Adrenal gland (tissue), 19 donors: ENCODE measurements around the gene OR2A5. TPM values are rescaled to one million over a fixed set of nuclear protein-coding genes. Genes with fewer than 3 reads are reported as not detected.
A peak's percentile ranks its signal among the peaks of the same experiment; 100 is the strongest.

Source experiments
- DNase-seq, 7 donors: peaks; one replicate each; pipeline ENCODE4 v3.0.0-alpha.2; 2019 to 2020
- H3K27ac ChIP-seq, 5 donors: fragments of 200-600 bp; sonication (generic) in 4 of 5; 1 replicate in 3 of 5; 2 replicates in 2 of 5; pipeline versions ENCODE4 v1.5.1 to v1.8.0; 2016 to 2020; ENCODE audit warnings: mild to moderate bottlenecking in 1 of 5
- H3K27me3 ChIP-seq: fragments of 200-600 bp; 2 replicates; pipeline ENCODE4 v1.8.0; 2021
- H3K36me3 ChIP-seq, 2 donors: fragments of 200-600 bp; replicated peaks in 1 of 2; 1 replicate in 1 of 2; 2 replicates in 1 of 2; pipeline versions ENCODE4 v1.5.1 to v1.8.0; 2018 to 2022
- H3K4me1 ChIP-seq, 2 donors: fragments of 200-600 bp; replicated peaks in 1 of 2; 1 replicate in 1 of 2; 2 replicates in 1 of 2; pipeline versions ENCODE4 v1.5.1 to v1.8.0; 2018 to 2021
- H3K4me3 ChIP-seq, 4 donors: fragments of 200-600 bp; sonication (generic) in 3 of 4; one replicate each; pipeline ENCODE4 v1.5.1; 2016 to 2018
- H3K9me3 ChIP-seq, 3 donors: fragments of 200-600 bp; sonication (generic) in 1 of 3; replicated peaks in 1 of 3; 1 replicate in 2 of 3; 2 replicates in 1 of 3; pipeline versions ENCODE4 v1.5.1 to v1.8.0; 2016 to 2021
- CTCF ChIP-seq, 6 experiments: fragments of 450-650 bp in 4 of 6; fragments of 200-600 bp in 2 of 6; sonication (generic) in 1 of 6; IDR thresholded peaks; 1 replicate in 5 of 6; 2 replicates in 1 of 6; pipeline versions ENCODE4 v1.5.1 to v1.8.0; 2016 to 2021; ENCODE audit warnings: antibody characterized with exemption in 6 of 6, mild to moderate bottlenecking in 2 of 6, moderate library complexity in 1 of 6
- POLR2A ChIP-seq, 2 donors: fragments of 450-650 bp; IDR thresholded peaks; one replicate each; pipeline ENCODE4 v1.6.1; 2017; ENCODE audit warnings: antibody characterized with exemption in 2 of 2, mild to moderate bottlenecking in 2 of 2, moderate library complexity in 1 of 2
- WGBS, 4 donors: extraction: QIAGEN DNeasy Blood & Tissue Kit in 2 of 4; methylation state at CpG; one replicate each; pipeline versions ENCODE4 v1.1.5 to v1.1.7; 2013 to 2017; 5-methylcytosine and 5-hydroxymethylcytosine counted together
- intact Hi-C, 2 donors: fragments of 100-400 bp; cut with DNase I; formaldehyde crosslinking; loops; one replicate each; pipeline versions ENCODE4 v1.14.1 to v1.15.0; 2022 to 2023
- long read RNA-seq, 10 donors: library from polyadenylated mRNA in 3 of 10; unstranded in 2 of 10; stranded (forward) in 1 of 10; transcript quantifications; one replicate each; pipeline ENCODE4 v2.0.0 and lab custom pipeline, GENCODE V29; 2021 to 2026
- polyA plus RNA-seq, 3 donors: library from polyadenylated mRNA; stranded (reverse); fragments of 200-250 nt in 2 of 3; fragments of 350-450 nt in 1 of 3; fragmentation: Illumina TruSeq in 1 of 3; extraction: RNeasy Lipid Tissue Mini Kit (QIAGEN cat#74804) in 1 of 3; gene quantifications; one replicate each; pipeline ENCODE4 v1.2.3, GENCODE V29; 2013 to 2014
- total RNA-seq, 9 donors: library from RNA; depleted of rRNA in 4 of 9; stranded (reverse); fragments of >200 nt in 4 of 9; fragments of 120-200 nt in 1 of 9; fragmentation: NEBNext Ultra II Directional in 1 of 9; extraction: Animal tissue kit (Norgen Biotek cat#: 25700) in 1 of 9; gene quantifications; one replicate each; pipeline versions ENCODE4 v1.1.0 to v1.2.4, GENCODE V29; 2013 to 2023
- donor health status: healthy with polysubstance abuse.
- donor health status: Bipolar disorder and iron deficiency.
- donor health status: DM: yes; HTN: yes; CAD: no.
- donor health status: DM: no; HTN: no; CAD: no.
- donor health status: DM: no; HTN: no; CAD: no.
- donor health status: DM: yes; HTN: yes; CAD: no.

The OR2A5 gene
- total RNA-seq (under 1 TPM in 1 of 9 donors, not detected in 8; under 0.01 TPM), polyA plus RNA-seq (not detected)
- long read RNA-seq, donor 1: 0 reads
- long read RNA-seq, donor 2: 0 reads
- long read RNA-seq, donor 3: 0 reads
- long read RNA-seq, donor 4: 0 reads
- long read RNA-seq, donor 5: 0 reads
- long read RNA-seq, donor 6: 0 reads
- long read RNA-seq, donor 7: 0 reads
- long read RNA-seq, donor 8: 0 reads
- long read RNA-seq, donor 9: 0 reads
- long read RNA-seq, donor 10: 0 reads

- Histone ChIP-seq H3K27ac (no peak within 1 kb of the TSS), H3K4me3 (no peak within 1 kb of the TSS), H3K4me1 (no peaks in the 10 kb centered on the region), H3K27me3 (no peaks in the 10 kb centered on the region), H3K36me3 (no peaks in the 10 kb centered on the region), H3K9me3 (no peaks in the 10 kb centered on the region)
- TF ChIP-seq CTCF (IDR thresholded peaks at IDR 0.05) (no peak), POLR2A (IDR thresholded peaks at IDR 0.05) (no peak)
- intact Hi-C loops: no loop called here
- DNase-seq: no peak
- WGBS, 4 donors: 57 to 66% (median 61%) methylated on average over 1 of the region's 1 CpG
Measured at GRCh38 chr7:144048648-144049047, at the start of gene OR2A5. TSS of gene OR2A5 (plus strand) at chr7:144048948. CDS start at chr7:144050402, 1,454 bp downstream.

- DNase-seq: no peak
- intact Hi-C loops: no loop called here
- H3K27ac ChIP-seq: no peak within 1 kb of the TSS
- H3K4me3 ChIP-seq: no peak within 1 kb of the TSS
- no peaks in the 10 kb centered on the region for H3K4me1 ChIP-seq
- no peaks in the 10 kb centered on the region for H3K36me3 ChIP-seq
- no peaks in the 10 kb centered on the region for H3K27me3 ChIP-seq
- TF ChIP-seq POLR2A (IDR thresholded peaks at IDR 0.05) (no peak), CTCF (IDR thresholded peaks at IDR 0.05) (no peak)
- H3K9me3 ChIP-seq: no peaks in the 10 kb centered on the region
- WGBS, 4 donors: 88 to 92% (median 91%) methylated on average over 4 of the region's 4 CpGs
Measured at GRCh38 chr7:144000020-144000419, 48.7 kb upstream of the OR2A5 start, which contains the start of gene OR6B1. TSS of gene OR6B1 (plus strand) at chr7:144000320. CDS start at chr7:144003997, 3,677 bp downstream.

- intact Hi-C loops: no loop called here
- no peak for DNase-seq
- Histone ChIP-seq H3K4me1 (no peaks in the 10 kb centered on the region), H3K27me3 (no peaks in the 10 kb centered on the region), H3K36me3 (no peaks in the 10 kb centered on the region), H3K4me3 (no peak overlapping the region), H3K9me3 (no peaks in the 10 kb centered on the region), H3K27ac (no peak overlapping the region)
- 74 to 89% (median 84%) methylated on average over 3 of the region's 3 CpGs for WGBS, 4 donors
- TF ChIP-seq POLR2A (IDR thresholded peaks at IDR 0.05) (no peak), CTCF (IDR thresholded peaks at IDR 0.05) (no peak)
Measured at GRCh38 chr7:144001543-144001942, 47.2 kb upstream of the OR2A5 start.

GRCh38 chr7:144004703-144005102 lies 44.0 kb upstream of the OR2A5 start:
- H3K4me1 ChIP-seq: no peaks in the 10 kb centered on the region
- peak in 1 of 7 donors; percentile 16 for DNase-seq

More at GRCh38 chr7:144004703-144005102, 44.0 kb upstream of the OR2A5 start:
- Histone ChIP-seq H3K27ac (no peak overlapping the region), H3K27me3 (no peaks in the 10 kb centered on the region), H3K9me3 (no peaks in the 10 kb centered on the region), H3K36me3 (no peaks in the 10 kb centered on the region), H3K4me3 (no peak overlapping the region)
- TF ChIP-seq CTCF (IDR thresholded peaks at IDR 0.05) (no peak), POLR2A (IDR thresholded peaks at IDR 0.05) (no peak)
- intact Hi-C loops: no loop called here
- WGBS, 4 donors: 68 to 75% (median 72%) methylated on average over 5 of the region's 5 CpGs
